ENCODE data around the gene NKX3-2. TPM values are rescaled to one million over a fixed set of nuclear protein-coding genes. Genes with fewer than 3 reads are reported as not detected.

Gene NKX3-2
- total RNA-seq, 1 experiment from 2014 or later: not detected

DNA sequence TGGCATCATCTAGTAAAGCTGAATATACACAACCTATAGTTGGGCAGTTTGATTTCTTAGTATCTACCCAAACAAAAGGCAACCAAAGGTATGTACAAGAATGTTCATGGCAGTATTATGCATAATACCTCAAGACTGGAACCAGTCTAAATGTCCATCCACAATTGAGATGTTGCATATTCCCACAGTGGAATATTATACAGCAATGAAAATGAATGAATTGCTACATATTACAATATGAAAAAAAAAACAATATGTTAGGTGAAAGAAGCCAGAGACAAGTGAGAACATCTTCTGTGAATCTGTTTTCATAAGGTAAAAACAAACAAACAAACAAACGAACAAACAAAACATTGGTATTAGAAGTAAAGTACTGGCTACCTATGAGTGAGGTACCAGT is 48.6 kb downstream of the NKX3-2 start:
- no peak for TF ChIP-seq EZH2 (IDR thresholded peaks at IDR 0.05; ENCODE audit: low read depth)
- TF ChIP-seq, protein P1, sequence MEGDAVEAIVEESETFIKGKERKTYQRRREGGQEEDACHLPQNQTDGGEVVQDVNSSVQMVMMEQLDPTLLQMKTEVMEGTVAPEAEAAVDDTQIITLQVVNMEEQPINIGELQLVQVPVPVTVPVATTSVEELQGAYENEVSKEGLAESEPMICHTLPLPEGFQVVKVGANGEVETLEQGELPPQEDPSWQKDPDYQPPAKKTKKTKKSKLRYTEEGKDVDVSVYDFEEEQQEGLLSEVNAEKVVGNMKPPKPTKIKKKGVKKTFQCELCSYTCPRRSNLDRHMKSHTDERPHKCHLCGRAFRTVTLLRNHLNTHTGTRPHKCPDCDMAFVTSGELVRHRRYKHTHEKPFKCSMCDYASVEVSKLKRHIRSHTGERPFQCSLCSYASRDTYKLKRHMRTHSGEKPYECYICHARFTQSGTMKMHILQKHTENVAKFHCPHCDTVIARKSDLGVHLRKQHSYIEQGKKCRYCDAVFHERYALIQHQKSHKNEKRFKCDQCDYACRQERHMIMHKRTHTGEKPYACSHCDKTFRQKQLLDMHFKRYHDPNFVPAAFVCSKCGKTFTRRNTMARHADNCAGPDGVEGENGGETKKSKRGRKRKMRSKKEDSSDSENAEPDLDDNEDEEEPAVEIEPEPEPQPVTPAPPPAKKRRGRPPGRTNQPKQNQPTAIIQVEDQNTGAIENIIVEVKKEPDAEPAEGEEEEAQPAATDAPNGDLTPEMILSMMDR (conservative IDR thresholded peaks at IDR 0.05): no peak
- Histone ChIP-seq H3K36me3 (ENCODE audit: low read depth) (no peaks in the 10 kb centered on the region), H3K4me3 (no peak overlapping the region), H3K27ac (no peak overlapping the region), H3K4me2 (no peak overlapping the region), H3K9me2 (ENCODE audit: insufficient read depth) (no peaks in the 10 kb centered on the region), H3K4me1 (replicated peaks; ENCODE audit: insufficient read depth) (no peaks in the 10 kb centered on the region), H2AFZ (no peak overlapping the region), H3K9me3 (ENCODE audit: insufficient read depth, low read depth) (no peaks in the 10 kb centered on the region), H3F3A (ENCODE audit: insufficient read depth, low read depth) (no peaks in the 10 kb centered on the region), H3K79me2 (ENCODE audit: low read depth) (no peaks in the 10 kb centered on the region), H4K20me1 (ENCODE audit: insufficient read depth) (no peaks in the 10 kb centered on the region), H3K27me3 (ENCODE audit: insufficient read depth, low read depth) (no peaks in the 10 kb centered on the region)
- intact Hi-C loops (cut with micrococcal nuclease; ENCODE audit: unreplicated experiment): no loop called here
- POLR2A ChIA-PET (ENCODE audit: unreplicated experiment): no interaction called here
- CTCF ChIA-PET: no interaction called here
- BruUV-seq (replicated peaks): no TSS peak
- no peak for DNase-seq

DNA sequence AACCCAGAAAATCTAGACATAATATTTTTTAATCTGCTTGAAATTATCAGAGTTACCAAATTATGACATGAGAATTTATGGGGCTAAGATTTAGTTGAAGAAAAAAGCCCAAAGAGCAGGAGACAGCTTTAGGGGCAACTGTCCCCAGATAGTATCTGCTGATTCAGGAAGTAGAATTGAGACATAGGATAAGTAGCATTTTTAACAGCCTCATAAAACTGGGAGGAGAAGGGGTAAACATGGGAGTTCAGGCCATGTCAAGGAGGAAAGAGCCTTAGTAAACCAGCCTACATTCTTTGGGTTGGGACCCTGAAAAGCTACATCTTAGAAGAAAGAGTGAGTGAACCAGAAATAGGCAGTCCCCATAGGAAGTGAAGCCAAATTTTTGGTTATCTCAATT is 50.5 kb downstream of the NKX3-2 start:
- Histone ChIP-seq H3F3A (ENCODE audit: insufficient read depth, low read depth) (no peaks in the 10 kb centered on the region), H3K4me2 (no peak overlapping the region), H3K9me3 (ENCODE audit: insufficient read depth, low read depth) (no peaks in the 10 kb centered on the region), H3K4me1 (replicated peaks; ENCODE audit: insufficient read depth) (no peaks in the 10 kb centered on the region), H3K79me2 (ENCODE audit: low read depth) (no peaks in the 10 kb centered on the region), H3K27ac (no peak overlapping the region), H3K36me3 (ENCODE audit: low read depth) (no peaks in the 10 kb centered on the region), H4K20me1 (ENCODE audit: insufficient read depth) (no peaks in the 10 kb centered on the region), H3K9me2 (ENCODE audit: insufficient read depth) (no peaks in the 10 kb centered on the region), H3K27me3 (ENCODE audit: insufficient read depth, low read depth) (no peaks in the 10 kb centered on the region), H2AFZ (no peak overlapping the region), H3K4me3 (no peak overlapping the region)
- CTCF ChIA-PET: no interaction called here
- POLR2A ChIA-PET (ENCODE audit: unreplicated experiment): no interaction called here
- no TSS peak for BruUV-seq (replicated peaks)
- intact Hi-C loops (cut with micrococcal nuclease; ENCODE audit: unreplicated experiment): no loop called here
- no peak for DNase-seq
- TF ChIP-seq EZH2 (IDR thresholded peaks at IDR 0.05; ENCODE audit: low read depth): no peak
- TF ChIP-seq, protein P1 (conservative IDR thresholded peaks at IDR 0.05): no peak

DNA sequence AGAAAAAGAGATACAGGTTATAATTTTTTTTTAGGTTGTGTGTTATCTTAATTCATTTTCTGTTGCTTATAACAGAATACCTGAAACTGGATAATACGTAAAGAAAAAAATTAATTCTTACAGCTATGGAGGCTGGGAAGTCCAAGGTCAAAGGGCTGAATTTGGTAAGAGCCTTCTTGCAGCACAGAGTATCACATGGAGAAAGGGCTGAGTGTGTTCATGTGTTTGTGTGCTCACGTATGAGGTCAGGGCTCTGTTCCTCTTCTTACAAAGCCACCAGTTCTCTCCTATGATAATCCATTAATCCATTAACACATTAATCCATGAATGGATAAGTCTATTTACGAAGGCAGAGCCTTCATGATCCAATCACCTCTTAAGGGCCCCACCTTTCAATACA is 51.6 kb downstream of the NKX3-2 start:
- ChIA-PET POLR2A (ENCODE audit: unreplicated experiment) (no interaction called here), CTCF (no interaction called here)
- no peak overlapping the region for H2AFZ ChIP-seq
- DNase-seq: no peak
- no peak overlapping the region for H3K27ac ChIP-seq
- intact Hi-C loops (cut with micrococcal nuclease; ENCODE audit: unreplicated experiment): no loop called here
- no peak for TF ChIP-seq EZH2 (IDR thresholded peaks at IDR 0.05; ENCODE audit: low read depth)
- TF ChIP-seq, protein P1 (conservative IDR thresholded peaks at IDR 0.05): no peak
- no peak overlapping the region for H3K4me2 ChIP-seq
- H3F3A ChIP-seq (ENCODE audit: insufficient read depth, low read depth): no peaks in the 10 kb centered on the region
- H4K20me1 ChIP-seq (ENCODE audit: insufficient read depth): no peaks in the 10 kb centered on the region
- no peaks in the 10 kb centered on the region for H3K4me1 ChIP-seq (replicated peaks; ENCODE audit: insufficient read depth)
- H3K79me2 ChIP-seq (ENCODE audit: low read depth): no peaks in the 10 kb centered on the region
- no peaks in the 10 kb centered on the region for H3K27me3 ChIP-seq (ENCODE audit: insufficient read depth, low read depth)
- H3K9me2 ChIP-seq (ENCODE audit: insufficient read depth): no peaks in the 10 kb centered on the region
- H3K36me3 ChIP-seq (ENCODE audit: low read depth): no peaks in the 10 kb centered on the region
- H3K9me3 ChIP-seq (ENCODE audit: insufficient read depth, low read depth): no peaks in the 10 kb centered on the region
- no peak overlapping the region for H3K4me3 ChIP-seq
- BruUV-seq (replicated peaks): no TSS peak

Other genes with a start within 250 kb of the NKX3-2 start
- 15.8 and 17.5 TPM in 2 replicates for gene RAB28, start 60.2 kb downstream of the NKX3-2 start, total RNA-seq (2021)
- 33.6 and 40.4 TPM in 2 replicates for gene BOD1L1, start 83.2 kb upstream of the NKX3-2 start, total RNA-seq (2021)

Data from PC-9 (cell line).